Measurements from ENCODE around the gene CTDSP2.
A peak's percentile ranks its signal among the peaks of the same experiment; 100 is the strongest.

Gene CTDSP2

GRCh38 chr12:57816001-57816854, 30.3 kb downstream of the CTDSP2 start:
- no peak for DNase-seq (ENCODE audit: low spot score)

- DNase-seq (ENCODE audit: low spot score) = no peak
Observed at GRCh38 chr12:57815177-57816000, 31.1 kb downstream of the CTDSP2 start.

GRCh38 chr12:57813971-57814772, 32.4 kb downstream of the CTDSP2 start:
- no peak for DNase-seq (ENCODE audit: low spot score)

- DNase-seq (ENCODE audit: low spot score) = no peak
Observed at GRCh38 chr12:57813111-57813970, 33.2 kb downstream of the CTDSP2 start.

- DNase-seq (ENCODE audit: low spot score) = no peak
Observed at GRCh38 chr12:57811028-57811755, 35.3 kb downstream of the CTDSP2 start.

GRCh38 chr12:57810450-57810849, 36.1 kb downstream of the CTDSP2 start:
- no peak for DNase-seq (ENCODE audit: low spot score)

GRCh38 chr12:57809425-57809824, 37.1 kb downstream of the CTDSP2 start:
- no peak for DNase-seq (ENCODE audit: low spot score)

- no peak for DNase-seq (ENCODE audit: low spot score)
Observed at GRCh38 chr12:57808351-57808750, 38.2 kb downstream of the CTDSP2 start.

GRCh38 chr12:57807285-57807684, 39.2 kb downstream of the CTDSP2 start:
- no peak for DNase-seq (ENCODE audit: low spot score)

GRCh38 chr12:57806677-57807076, 39.9 kb downstream of the CTDSP2 start:
- no peak for DNase-seq (ENCODE audit: low spot score)

- DNase-seq (ENCODE audit: low spot score) = peak; percentile 59
Observed at GRCh38 chr12:57803319-57803893, 43.1 kb downstream of the CTDSP2 start.

GRCh38 chr12:57802607-57803006, 43.9 kb downstream of the CTDSP2 start:
- DNase-seq (ENCODE audit: low spot score) = no peak

- DNase-seq (ENCODE audit: low spot score) = no peak
Observed at GRCh38 chr12:57800965-57801364, 45.6 kb downstream of the CTDSP2 start.

- DNase-seq (ENCODE audit: low spot score) = no peak
Observed at GRCh38 chr12:57797933-57798332, 48.6 kb downstream of the CTDSP2 start.

- DNase-seq (ENCODE audit: low spot score) = no peak
Observed at GRCh38 chr12:57796996-57797395, 49.5 kb downstream of the CTDSP2 start.

- DNase-seq (ENCODE audit: low spot score) = no peak
Observed at GRCh38 chr12:57795354-57795753, 51.2 kb downstream of the CTDSP2 start.

- peak; percentile 39 for DNase-seq (ENCODE audit: low spot score)
Observed at GRCh38 chr12:57793920-57794319, 52.6 kb downstream of the CTDSP2 start.

- no peak for DNase-seq (ENCODE audit: low spot score)
Observed at GRCh38 chr12:57783861-57784260, 62.7 kb downstream of the CTDSP2 start.

- no peak for DNase-seq (ENCODE audit: low spot score)
Observed at GRCh38 chr12:57783466-57783801, 63.1 kb downstream of the CTDSP2 start.
